Measurements from ENCODE around the gene TEAD1.

GRCh38 chr11:12756867-12757266, 82.6 kb downstream of the TEAD1 start:
- TF ChIP-seq CTCF (IDR thresholded peaks at IDR 0.05) = no peak
- no peak for TF ChIP-seq POLR2A (IDR thresholded peaks at IDR 0.05)
